Measurements from ENCODE around the gene TRAK1.

The TRAK1 gene

GRCh38 chr3:42078677-42079076 is 12.5 kb upstream of the TRAK1 start:
- Histone ChIP-seq H3K4me3 (ENCODE audit: low read depth in 1 of 2, low read length in 1 of 2) (no peak overlapping the region), H3K9me3 (no peaks in the 10 kb centered on the region), H3K36me3 (no peaks in the 10 kb centered on the region), H3K4me1 (ENCODE audit: control insufficient read depth in 1 of 2, insufficient read depth in 1 of 2, low read depth in 1 of 2, low read length in 1 of 2) (peaks cover 0 to 4% of the 10 kb centered on the region in 2 experiments), H3K27ac (no peak overlapping the region), H3K27me3 (no peaks in the 10 kb centered on the region)
- TF ChIP-seq CTCF (IDR thresholded peaks at IDR 0.05): no peak

GRCh38 chr3:42079701-42080452 is 11.3 kb upstream of the TRAK1 start:
- Histone ChIP-seq H3K36me3 (no peaks in the 10 kb centered on the region), H3K4me1 (ENCODE audit: control insufficient read depth in 1 of 2, insufficient read depth in 1 of 2, low read depth in 1 of 2, low read length in 1 of 2) (peaks cover 0 to 4% of the 10 kb centered on the region in 2 experiments), H3K4me3 (ENCODE audit: low read depth in 1 of 2, low read length in 1 of 2) (no peak overlapping the region), H3K27ac (no peak overlapping the region), H3K9me3 (no peaks in the 10 kb centered on the region), H3K27me3 (no peaks in the 10 kb centered on the region)
- no peak for TF ChIP-seq CTCF (IDR thresholded peaks at IDR 0.05)

GRCh38 chr3:42080453-42080872 is 10.7 kb upstream of the TRAK1 start:
- no peak overlapping the region for H3K27ac ChIP-seq
- no peaks in the 10 kb centered on the region for H3K9me3 ChIP-seq
- peaks cover 0 to 4% of the 10 kb centered on the region in 2 experiments for H3K4me1 ChIP-seq (ENCODE audit: control insufficient read depth in 1 of 2, insufficient read depth in 1 of 2, low read depth in 1 of 2, low read length in 1 of 2)
- no peaks in the 10 kb centered on the region for H3K27me3 ChIP-seq
- H3K36me3 ChIP-seq: no peaks in the 10 kb centered on the region
- no peak overlapping the region for H3K4me3 ChIP-seq (ENCODE audit: low read depth in 1 of 2, low read length in 1 of 2)
- no peak for TF ChIP-seq CTCF (IDR thresholded peaks at IDR 0.05)

GRCh38 chr3:42081838-42082473 is 9.2 kb upstream of the TRAK1 start:
- TF ChIP-seq CTCF (IDR thresholded peaks at IDR 0.05): no peak
- no peak overlapping the region for H3K27ac ChIP-seq
- H3K4me1 ChIP-seq (ENCODE audit: control insufficient read depth in 1 of 2, insufficient read depth in 1 of 2, low read depth in 1 of 2, low read length in 1 of 2): peaks cover 0 to 4% of the 10 kb centered on the region in 2 experiments
- no peaks in the 10 kb centered on the region for H3K27me3 ChIP-seq
- H3K4me3 ChIP-seq (ENCODE audit: low read depth in 1 of 2, low read length in 1 of 2): no peak overlapping the region
- no peaks in the 10 kb centered on the region for H3K9me3 ChIP-seq
- peaks cover under 1% of the 10 kb centered on the region for H3K36me3 ChIP-seq

- peaks cover 23% of the 10 kb centered on the region for H3K36me3 ChIP-seq
- no peak overlapping the region for H3K27ac ChIP-seq
- no peak overlapping the region for H3K4me3 ChIP-seq (ENCODE audit: low read depth in 1 of 2, low read length in 1 of 2)
- no peaks in the 10 kb centered on the region for H3K9me3 ChIP-seq
- peaks cover 0 to 2% of the 10 kb centered on the region in 2 experiments for H3K4me1 ChIP-seq (ENCODE audit: control insufficient read depth in 1 of 2, insufficient read depth in 1 of 2, low read depth in 1 of 2, low read length in 1 of 2)
- no peak for TF ChIP-seq CTCF (IDR thresholded peaks at IDR 0.05)
- H3K27me3 ChIP-seq: no peaks in the 10 kb centered on the region
These were observed 6.6 kb upstream of the TRAK1 start for GRCh38 chr3:42084586-42084985.
